Adrenal gland (tissue), 5 donors: ENCODE measurements around the gene CHD2.

Source experiments
- POLR2A ChIP-seq, 2 donors: fragments of 450-650 bp; IDR thresholded peaks; one replicate each; pipeline ENCODE4 v1.6.1; 2017; ENCODE audit warnings: antibody characterized with exemption in 2 of 2, mild to moderate bottlenecking in 2 of 2, moderate library complexity in 1 of 2
- TF ChIP-seq, protein P1 (sequence below), 6 experiments: fragments of 450-650 bp in 4 of 6; fragments of 200-600 bp in 2 of 6; sonication (generic) in 1 of 6; IDR thresholded peaks; 1 replicate in 5 of 6; 2 replicates in 1 of 6; pipeline versions ENCODE4 v1.5.1 to v1.8.0; 2016 to 2021; ENCODE audit warnings: antibody characterized with exemption in 6 of 6, mild to moderate bottlenecking in 2 of 6, moderate library complexity in 1 of 6
- donor health status: DM: no; HTN: no; CAD: no.

- no peak for TF ChIP-seq POLR2A (IDR thresholded peaks at IDR 0.05)
- TF ChIP-seq, protein P1, sequence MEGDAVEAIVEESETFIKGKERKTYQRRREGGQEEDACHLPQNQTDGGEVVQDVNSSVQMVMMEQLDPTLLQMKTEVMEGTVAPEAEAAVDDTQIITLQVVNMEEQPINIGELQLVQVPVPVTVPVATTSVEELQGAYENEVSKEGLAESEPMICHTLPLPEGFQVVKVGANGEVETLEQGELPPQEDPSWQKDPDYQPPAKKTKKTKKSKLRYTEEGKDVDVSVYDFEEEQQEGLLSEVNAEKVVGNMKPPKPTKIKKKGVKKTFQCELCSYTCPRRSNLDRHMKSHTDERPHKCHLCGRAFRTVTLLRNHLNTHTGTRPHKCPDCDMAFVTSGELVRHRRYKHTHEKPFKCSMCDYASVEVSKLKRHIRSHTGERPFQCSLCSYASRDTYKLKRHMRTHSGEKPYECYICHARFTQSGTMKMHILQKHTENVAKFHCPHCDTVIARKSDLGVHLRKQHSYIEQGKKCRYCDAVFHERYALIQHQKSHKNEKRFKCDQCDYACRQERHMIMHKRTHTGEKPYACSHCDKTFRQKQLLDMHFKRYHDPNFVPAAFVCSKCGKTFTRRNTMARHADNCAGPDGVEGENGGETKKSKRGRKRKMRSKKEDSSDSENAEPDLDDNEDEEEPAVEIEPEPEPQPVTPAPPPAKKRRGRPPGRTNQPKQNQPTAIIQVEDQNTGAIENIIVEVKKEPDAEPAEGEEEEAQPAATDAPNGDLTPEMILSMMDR (IDR thresholded peaks at IDR 0.05): no peak
These were observed 135.2 kb downstream of the CHD2 start for GRCh38 chr15:93035092-93035915.
